ENCODE results near the gene ASB7.

Gene ASB7

GRCh38 chr15:100602823-100603393 is 519 bp downstream of the ASB7 start:
- POLR2A ChIA-PET = interaction anchor here (0.6 to 1.9 kb wide), 11 partner anchors 12 to 1101 kb away, joined by 3 to 11 read pairs (median 4); partner anchors contain the start of gene ADAMTS17
- no peak for TF ChIP-seq CTBP1 (IDR thresholded peaks at IDR 0.05; ENCODE audit: borderline replicate concordance)
- no peak for TF ChIP-seq SUZ12 (IDR thresholded peaks at IDR 0.05)
- TF ChIP-seq FOXM1 (IDR thresholded peaks at IDR 0.05; ENCODE audit: borderline replicate concordance) = no peak
- no peak for TF ChIP-seq L3MBTL2 (conservative IDR thresholded peaks at IDR 0.05)
- TF ChIP-seq LEF1 (IDR thresholded peaks at IDR 0.05; ENCODE audit: borderline replicate concordance) = no peak
- no peak for TF ChIP-seq ELF4 (IDR thresholded peaks at IDR 0.05)
- TF ChIP-seq HDGF (IDR thresholded peaks at IDR 0.05; ENCODE audit: borderline replicate concordance) = no peak
- no peak for TF ChIP-seq PKNOX1 (IDR thresholded peaks at IDR 0.05)
- TF ChIP-seq NFRKB (IDR thresholded peaks at IDR 0.05) = no peak
- TF ChIP-seq TARDBP (IDR thresholded peaks at IDR 0.05) = no peak
- TF ChIP-seq ARNT (IDR thresholded peaks at IDR 0.05) = no peak
- no peak for TF ChIP-seq FOXK2 (IDR thresholded peaks at IDR 0.05)
- TF ChIP-seq ZNF384 (IDR thresholded peaks at IDR 0.05) = no peak
- no peak for TF ChIP-seq FOXA1 (IDR thresholded peaks at IDR 0.05)
- TF ChIP-seq SP1 (IDR thresholded peaks at IDR 0.05) = no peak
- TF ChIP-seq BHLHE40 (IDR thresholded peaks at IDR 0.05; ENCODE audit: borderline replicate concordance) = no peak
- DNase-seq (ENCODE audit: extremely low spot score) = peak; percentile 26
- CTCF ChIA-PET = interaction anchor here (0.9 to 1.6 kb wide), 2 partner anchors 253 to 261 kb away, joined by 4 read pairs; partner anchors contain the start of gene ADAMTS17

- POLR2A ChIA-PET = no interaction called here
- CTCF ChIA-PET = no interaction called here
- TF ChIP-seq FOXM1 (IDR thresholded peaks at IDR 0.05; ENCODE audit: borderline replicate concordance) (no peak), TARDBP (IDR thresholded peaks at IDR 0.05) (no peak), PKNOX1 (IDR thresholded peaks at IDR 0.05) (no peak), BHLHE40 (IDR thresholded peaks at IDR 0.05; ENCODE audit: borderline replicate concordance) (no peak), ZNF384 (IDR thresholded peaks at IDR 0.05) (no peak), NFRKB (IDR thresholded peaks at IDR 0.05) (no peak), L3MBTL2 (conservative IDR thresholded peaks at IDR 0.05) (no peak), HDGF (IDR thresholded peaks at IDR 0.05; ENCODE audit: borderline replicate concordance) (no peak), SUZ12 (IDR thresholded peaks at IDR 0.05) (no peak), ELF4 (IDR thresholded peaks at IDR 0.05) (no peak), FOXK2 (IDR thresholded peaks at IDR 0.05) (no peak)
- DNase-seq (ENCODE audit: extremely low spot score) = no peak
Observed at GRCh38 chr15:100612539-100612938, 10.2 kb downstream of the ASB7 start.

- TF ChIP-seq L3MBTL2 (conservative IDR thresholded peaks at IDR 0.05) (no peak), ZNF384 (IDR thresholded peaks at IDR 0.05) (no peak), TARDBP (IDR thresholded peaks at IDR 0.05) (no peak), ARNT (IDR thresholded peaks at IDR 0.05) (no peak), HDGF (IDR thresholded peaks at IDR 0.05; ENCODE audit: borderline replicate concordance) (no peak), SUZ12 (IDR thresholded peaks at IDR 0.05) (no peak), PKNOX1 (IDR thresholded peaks at IDR 0.05) (no peak), FOXM1 (IDR thresholded peaks at IDR 0.05; ENCODE audit: borderline replicate concordance) (no peak), BHLHE40 (IDR thresholded peaks at IDR 0.05; ENCODE audit: borderline replicate concordance) (no peak), CTBP1 (IDR thresholded peaks at IDR 0.05; ENCODE audit: borderline replicate concordance) (no peak), FOXK2 (IDR thresholded peaks at IDR 0.05) (no peak), LEF1 (IDR thresholded peaks at IDR 0.05; ENCODE audit: borderline replicate concordance) (no peak), NFRKB (IDR thresholded peaks at IDR 0.05) (no peak), FOXA1 (IDR thresholded peaks at IDR 0.05) (no peak), SP1 (IDR thresholded peaks at IDR 0.05) (no peak)
- CTCF ChIA-PET = no interaction called here
- DNase-seq (ENCODE audit: extremely low spot score) = no peak
- POLR2A ChIA-PET = no interaction called here
Observed at GRCh38 chr15:100613208-100613607, 10.8 kb downstream of the ASB7 start.

GRCh38 chr15:100614336-100614735 is 11.9 kb downstream of the ASB7 start:
- DNase-seq (ENCODE audit: extremely low spot score) = no peak
- CTCF ChIA-PET = interaction anchor here (0.6 to 1.1 kb wide), 2 partner anchors 10 to 16 kb away, joined by 3 read pairs; no protein-coding TSS in a partner anchor
- TF ChIP-seq TARDBP (IDR thresholded peaks at IDR 0.05) (no peak), FOXA1 (IDR thresholded peaks at IDR 0.05) (no peak), FOXM1 (IDR thresholded peaks at IDR 0.05; ENCODE audit: borderline replicate concordance) (no peak), ZNF384 (IDR thresholded peaks at IDR 0.05) (no peak), LEF1 (IDR thresholded peaks at IDR 0.05; ENCODE audit: borderline replicate concordance) (no peak), CTBP1 (IDR thresholded peaks at IDR 0.05; ENCODE audit: borderline replicate concordance) (no peak), FOXK2 (IDR thresholded peaks at IDR 0.05) (no peak), SP1 (IDR thresholded peaks at IDR 0.05) (no peak), PKNOX1 (IDR thresholded peaks at IDR 0.05) (no peak), SUZ12 (IDR thresholded peaks at IDR 0.05) (no peak), ELF4 (IDR thresholded peaks at IDR 0.05) (no peak), HDGF (IDR thresholded peaks at IDR 0.05; ENCODE audit: borderline replicate concordance) (no peak), NFRKB (IDR thresholded peaks at IDR 0.05) (no peak), ARNT (IDR thresholded peaks at IDR 0.05) (no peak), BHLHE40 (IDR thresholded peaks at IDR 0.05; ENCODE audit: borderline replicate concordance) (no peak), L3MBTL2 (conservative IDR thresholded peaks at IDR 0.05) (no peak)
- POLR2A ChIA-PET = interaction anchor here (1.0 kb wide), 1 partner anchor 12 kb away, joined by 4 read pairs; the partner anchor contains the start of genes ASB7 and LINS1

GRCh38 chr15:100614918-100615317 is 12.5 kb downstream of the ASB7 start:
- TF ChIP-seq ARNT (IDR thresholded peaks at IDR 0.05) = no peak
- TF ChIP-seq CTBP1 (IDR thresholded peaks at IDR 0.05; ENCODE audit: borderline replicate concordance) = no peak
- TF ChIP-seq L3MBTL2 (conservative IDR thresholded peaks at IDR 0.05) = no peak
- TF ChIP-seq FOXA1 (IDR thresholded peaks at IDR 0.05) = no peak
- TF ChIP-seq ELF4 (IDR thresholded peaks at IDR 0.05) = no peak
- no peak for TF ChIP-seq LEF1 (IDR thresholded peaks at IDR 0.05; ENCODE audit: borderline replicate concordance)
- no peak for TF ChIP-seq SP1 (IDR thresholded peaks at IDR 0.05)
- TF ChIP-seq FOXK2 (IDR thresholded peaks at IDR 0.05) = no peak
- no peak for TF ChIP-seq HDGF (IDR thresholded peaks at IDR 0.05; ENCODE audit: borderline replicate concordance)
- no peak for TF ChIP-seq TARDBP (IDR thresholded peaks at IDR 0.05)
- TF ChIP-seq FOXM1 (IDR thresholded peaks at IDR 0.05; ENCODE audit: borderline replicate concordance) = no peak
- no peak for TF ChIP-seq BHLHE40 (IDR thresholded peaks at IDR 0.05; ENCODE audit: borderline replicate concordance)
- no peak for TF ChIP-seq NFRKB (IDR thresholded peaks at IDR 0.05)
- TF ChIP-seq PKNOX1 (IDR thresholded peaks at IDR 0.05) = no peak
- TF ChIP-seq SUZ12 (IDR thresholded peaks at IDR 0.05) = no peak
- no peak for TF ChIP-seq ZNF384 (IDR thresholded peaks at IDR 0.05)
- POLR2A ChIA-PET = interaction anchor here (1.0 kb wide), 1 partner anchor 13 kb away, joined by 4 read pairs; the partner anchor contains the start of genes ASB7 and LINS1
- CTCF ChIA-PET = interaction anchor here (1.1 kb wide), 1 partner anchor 9 kb away, joined by 3 read pairs; no protein-coding TSS in a partner anchor
- DNase-seq (ENCODE audit: extremely low spot score) = no peak
